K562 (cell line): ENCODE data around the gene LAMB1. TPM values are rescaled to one million over a fixed set of nuclear protein-coding genes. Genes with fewer than 3 reads are reported as not detected.

Experiments used
- ATF4 ChIP-seq: fragments of 450-650 bp; formaldehyde crosslinking; IDR thresholded peaks from 2 replicates; pipeline ENCODE4 v1.4.0; 2022; ENCODE audit warnings: mild to moderate bottlenecking, moderate library complexity
- BRCA1 ChIP-seq, 2 experiments: fragments of 450-650 bp in 1 of 2; sonication (generic) in 1 of 2; formaldehyde crosslinking in 1 of 2; IDR thresholded peaks; 2 replicates each; pipeline versions ENCODE4 v1.5.0 to v1.6.1; 2017 to 2020; ENCODE audit warnings: mild to moderate bottlenecking in 1 of 2, missing genetic modification reagents in 1 of 2
- polyA plus RNA-seq, 8 experiments: library from polyadenylated mRNA; depleted of rRNA in 4 of 8; stranded (reverse) in 5 of 8; unstranded in 3 of 8; fragments of >200 nt; fragmentation: Nextera tagmentation in 2 of 8; fragmentation: Illumina TruSeq in 1 of 8; extraction: Ambion mirVana in 2 of 8; extraction: Trizol in 1 of 8; gene quantifications; 2 replicates each; pipeline versions ENCODE4 v1.2.1 to v1.2.3, GENCODE V29; 2011 to 2014; ENCODE audit warnings: inconsistent platforms in 1 of 8, missing spikeins in 1 of 8
- small RNA-seq: library from RNA; depleted of rRNA; stranded (forward); fragments of <200 nt; gene quantifications from one replicate; pipeline ENCODE3, GENCODE V24; 2014
- total RNA-seq, 7 experiments: library from RNA; depleted of rRNA in 6 of 7; stranded (reverse); fragments of >200 nt in 6 of 7; fragmentation: Illumina TruSeq in 2 of 7; extraction: Trizol in 2 of 7; gene quantifications; 2 replicates each; pipeline versions ENCODE4 v1.2.1 to v1.2.3, GENCODE V29; 2011 to 2021; ENCODE audit warnings: low replicate concordance in 1 of 7

LAMB1 gene
- total and polyA plus RNA-seq, 9 of the 15 experiments (the other 6 are each of a cell fraction or from before 2014, with no cell fraction given), result 6.0 to 17.7 (median 12.3) TPM

- no peak for TF ChIP-seq ATF4
- TF ChIP-seq BRCA1 (IDR thresholded peaks at IDR 0.05), result no peak
- TF ChIP-seq BRCA1 (CRISPR knock-in tag; IDR thresholded peaks at IDR 0.05), result no peak
Measured at GRCh38 chr7:107874111-107874510, 128.8 kb downstream of the LAMB1 start (continued).

Small RNAs within 50 kb of the gene (small RNA-seq; reads per million reads assigned to genes)
- gene RF00012, result not detected

Other genes with a start within 250 kb of the LAMB1 start
- gene SLC26A3, start 199.9 kb downstream of the LAMB1 start, total RNA-seq (2014; rRNA removed), result not detected in 2 replicates
- not detected in 2 replicates for gene SLC26A3, start 199.9 kb downstream of the LAMB1 start, total RNA-seq (2014; rRNA removed; fragmentation: Illumina TruSeq; extraction: Trizol)
- gene SLC26A3, start 199.9 kb downstream of the LAMB1 start, total RNA-seq (2015; rRNA removed; fragmentation: Illumina TruSeq; extraction: Trizol), result not detected in 2 replicates
- 0.86 and 1.1 TPM in 2 replicates for gene SLC26A3, start 199.9 kb downstream of the LAMB1 start, total RNA-seq (2021)
- gene SLC26A3, start 199.9 kb downstream of the LAMB1 start, polyA plus RNA-seq (2011; rRNA removed), result not detected in 2 replicates
- gene SLC26A3, start 199.9 kb downstream of the LAMB1 start, polyA plus RNA-seq (2014; fragmentation: Illumina TruSeq; extraction: Trizol), result not detected in 2 replicates
- not detected for gene SLC26A3, start 199.9 kb downstream of the LAMB1 start, polyA plus RNA-seq (2014; fragmentation: Nextera tagmentation; extraction: Ambion mirVana)
- not detected in 2 replicates for gene SLC26A3, start 199.9 kb downstream of the LAMB1 start, polyA plus RNA-seq (2014; rRNA removed)
- 128 and 130 TPM in 2 replicates for gene DLD, start 112.0 kb downstream of the LAMB1 start, total RNA-seq (2014; rRNA removed)
- 192 and 248 TPM in 2 replicates for gene DLD, start 112.0 kb downstream of the LAMB1 start, total RNA-seq (2014; rRNA removed; fragmentation: Illumina TruSeq; extraction: Trizol)
- 138 and 155 TPM in 2 replicates for gene DLD, start 112.0 kb downstream of the LAMB1 start, total RNA-seq (2015; rRNA removed; fragmentation: Illumina TruSeq; extraction: Trizol)
- gene DLD, start 112.0 kb downstream of the LAMB1 start, total RNA-seq (2021), result 190 and 201 TPM in 2 replicates
- gene DLD, start 112.0 kb downstream of the LAMB1 start, polyA plus RNA-seq (2011; rRNA removed), result 269 and 357 TPM in 2 replicates
- 553 and 639 TPM in 2 replicates for gene DLD, start 112.0 kb downstream of the LAMB1 start, polyA plus RNA-seq (2014; fragmentation: Illumina TruSeq; extraction: Trizol)
- 100 to 1,000 TPM; 406 to 588 TPM for gene DLD, start 112.0 kb downstream of the LAMB1 start, polyA plus RNA-seq (2014; fragmentation: Nextera tagmentation; extraction: Ambion mirVana)
- gene DLD, start 112.0 kb downstream of the LAMB1 start, polyA plus RNA-seq (2014; rRNA removed), result 230 and 247 TPM in 2 replicates
- not detected in 2 replicates for gene LAMB4, start 127.2 kb upstream of the LAMB1 start, total RNA-seq (2014; rRNA removed)
- 0.07 and 0.10 TPM in 2 replicates for gene LAMB4, start 127.2 kb upstream of the LAMB1 start, total RNA-seq (2014; rRNA removed; fragmentation: Illumina TruSeq; extraction: Trizol)
- gene LAMB4, start 127.2 kb upstream of the LAMB1 start, total RNA-seq (2015; rRNA removed; fragmentation: Illumina TruSeq; extraction: Trizol), result not detected in 2 replicates
- gene LAMB4, start 127.2 kb upstream of the LAMB1 start, total RNA-seq (2021), result not detected in 2 replicates
- gene LAMB4, start 127.2 kb upstream of the LAMB1 start, polyA plus RNA-seq (2011; rRNA removed), result not detected in 2 replicates
- gene LAMB4, start 127.2 kb upstream of the LAMB1 start, polyA plus RNA-seq (2014; fragmentation: Illumina TruSeq; extraction: Trizol), result 0.06 TPM in 1 of 2 replicates, not detected in the other
- gene LAMB4, start 127.2 kb upstream of the LAMB1 start, polyA plus RNA-seq (2014; fragmentation: Nextera tagmentation; extraction: Ambion mirVana), result under 1 TPM; 0.06 to 0.13 TPM
- 0.12 TPM in 1 of 2 replicates, not detected in the other for gene LAMB4, start 127.2 kb upstream of the LAMB1 start, polyA plus RNA-seq (2014; rRNA removed)